Stimulated activated CD8-positive, alpha-beta memory T cell treated with anti-CD3 and anti-CD28 coated beads, Interleukin-7, amount 100 ng/mL, for 24 hours (primary cell): ENCODE results near the gene FAR1.

Source experiments
- DNase-seq: peaks from one replicate; pipeline ENCODE4 v3.0.0-alpha.2; 2020; ENCODE audit warnings: low read depth

The FAR1 gene

DNA sequence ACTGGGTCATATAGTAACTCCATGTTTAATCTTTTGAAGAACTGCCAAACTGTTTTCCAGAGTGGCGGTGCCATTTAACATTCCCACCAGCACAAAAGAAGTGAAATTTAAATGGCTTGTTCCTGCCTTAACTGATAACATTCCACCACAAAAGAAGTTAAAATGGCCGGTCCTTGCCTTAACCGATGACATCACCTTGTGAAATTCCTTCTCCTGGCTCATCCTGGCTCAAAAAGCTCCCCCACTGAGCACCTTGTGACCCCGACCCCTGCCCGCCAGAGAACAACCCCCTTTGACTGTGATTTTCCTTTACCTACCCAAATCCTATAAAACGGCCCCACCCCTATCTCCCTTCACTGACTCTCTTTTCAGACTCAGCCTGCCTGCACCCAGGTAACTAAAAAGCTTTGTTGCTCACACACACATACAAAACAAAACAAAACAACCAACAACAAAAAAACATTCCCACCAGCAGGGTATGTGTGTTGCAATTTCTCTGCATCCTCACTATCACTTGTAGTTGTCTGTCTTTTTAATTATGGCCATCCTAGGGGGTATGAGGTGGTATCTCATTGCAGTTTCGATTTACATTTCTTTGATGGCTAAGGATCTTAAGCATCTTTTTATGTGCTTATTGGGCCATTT is 109.0 kb downstream of the FAR1 start:
- no peak for DNase-seq

DNA sequence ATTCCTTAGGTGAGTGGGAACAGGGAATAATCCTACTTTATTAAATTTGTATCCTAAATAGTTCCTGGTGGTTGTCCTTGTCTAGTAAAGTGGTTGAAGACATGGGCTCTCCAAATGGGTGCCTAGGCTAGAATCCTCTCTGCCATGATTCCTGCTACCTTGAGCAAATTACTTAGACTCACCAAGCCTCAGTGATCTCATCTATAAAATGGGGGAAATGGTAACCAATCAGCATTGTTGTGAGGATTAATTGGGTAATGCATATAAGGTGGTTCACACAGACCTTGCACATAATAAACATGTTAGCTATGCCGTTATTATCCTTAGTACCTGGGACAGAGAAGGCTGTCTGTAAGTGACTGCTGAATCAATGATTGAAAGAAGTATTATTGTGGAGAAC is 109.9 kb downstream of the FAR1 start:
- no peak for DNase-seq

DNA sequence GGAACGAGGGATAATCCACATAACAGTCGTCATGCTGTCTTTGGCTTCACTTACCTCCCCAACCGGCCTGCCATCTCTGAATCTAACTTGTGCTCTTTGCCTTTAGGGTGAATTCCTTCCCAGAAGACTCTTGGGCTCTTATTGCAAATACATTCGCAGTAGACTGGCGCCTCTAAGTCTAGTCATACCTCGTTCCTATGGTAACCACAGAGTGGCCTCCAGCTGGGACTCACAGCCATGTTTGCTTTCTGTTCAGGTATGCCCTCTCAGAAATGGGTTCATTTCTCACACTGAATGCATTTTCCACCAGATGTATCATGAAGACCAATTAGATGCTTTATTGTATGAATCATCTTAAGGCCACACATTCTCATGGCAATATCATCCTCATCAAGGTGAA is 112.7 kb downstream of the FAR1 start:
- no peak for DNase-seq
